Naive thymus-derived CD4-positive, alpha-beta T cell (primary cell): ENCODE results near the gene SYN1. TPM values are rescaled to one million over a fixed set of nuclear protein-coding genes. Genes with fewer than 3 reads are reported as not detected.

Source experiments
- ATAC-seq: fragments of 150-1000 bp; cut with Tn5 transposase; 2 replicates; pipeline ENCODE4 v1.10.0; 2021; ENCODE audit warnings: mild to moderate bottlenecking, moderate library complexity
- CTCF ChIA-PET: fragments of 350-600 bp; sonication (Branson Sonifier 250); formaldehyde crosslinking; loops from one replicate; lab custom pipeline; 2021; ENCODE audit warnings: antibody characterized with exemption; lab: Charles Lee
- POLR2A ChIA-PET: fragments of 350-600 bp; sonication (Branson Sonifier 250); formaldehyde crosslinking; loops from one replicate; lab custom pipeline; 2021; ENCODE audit warnings: antibody characterized with exemption, inconsistent platforms; lab: Charles Lee
- DNase-seq, 9 donors: peaks; one replicate each; pipeline versions ENCODE4 v3.0.0 to v3.0.0-alpha.2; 2020 to 2022; ENCODE audit warnings: mixed read lengths in 1 of 9
- H3K27ac ChIP-seq: one replicate; pipeline ENCODE4 v1.7.0; 2013; ENCODE audit warnings: mild to moderate bottlenecking, low read depth, low read length, moderate library complexity
- H3K27me3 ChIP-seq, 2 donors: one replicate each; pipeline ENCODE4 v1.7.0; 2013; ENCODE audit warnings: low read length in 2 of 2, mild to moderate bottlenecking in 2 of 2, moderate library complexity in 2 of 2; ENCODE audit not compliant: control insufficient read depth in 2 of 2, insufficient read depth in 2 of 2
- H3K36me3 ChIP-seq, 3 experiments: 1 replicate in 2 of 3; 2 replicates in 1 of 3; pipeline ENCODE4 v1.7.0; 2013; ENCODE audit warnings: low read length in 3 of 3, mild to moderate bottlenecking in 3 of 3, moderate library complexity in 1 of 3; ENCODE audit not compliant: insufficient read depth in 3 of 3, control insufficient read depth in 2 of 3
- H3K4me1 ChIP-seq, 2 donors: one replicate each; pipeline ENCODE4 v1.7.0; 2013; ENCODE audit warnings: low read length in 2 of 2, mild to moderate bottlenecking in 2 of 2, moderate library complexity in 1 of 2; ENCODE audit not compliant: control insufficient read depth in 2 of 2, insufficient read depth in 2 of 2
- H3K4me3 ChIP-seq: 2 replicates; pipeline ENCODE4 v1.7.0; 2013; ENCODE audit warnings: mild to moderate bottlenecking, low read length
- H3K9me3 ChIP-seq, 3 experiments: 1 replicate in 2 of 3; 2 replicates in 1 of 3; pipeline ENCODE4 v1.7.0; 2013; ENCODE audit warnings: low read length in 3 of 3; ENCODE audit not compliant: control insufficient read depth in 2 of 3
- H3K27ac Mint-ChIP-seq, 9 donors: one replicate each; pipeline ENCODE4 v1.8.0; 2020 to 2022; ENCODE audit warnings: mixed read lengths in 9 of 9, mild to moderate bottlenecking in 8 of 9, moderate library complexity in 5 of 9, inconsistent platforms in 2 of 9
- H3K27me3 Mint-ChIP-seq, 5 donors: one replicate each; pipeline ENCODE4 v1.8.0; 2021 to 2022; ENCODE audit warnings: mixed read lengths in 5 of 5, mild to moderate bottlenecking in 1 of 5
- H3K36me3 Mint-ChIP-seq, 5 donors: one replicate each; pipeline ENCODE4 v1.8.0; 2020 to 2022; ENCODE audit warnings: mixed read lengths in 5 of 5, mild to moderate bottlenecking in 3 of 5, inconsistent platforms in 1 of 5
- H3K4me1 Mint-ChIP-seq, 7 donors: one replicate each; pipeline ENCODE4 v1.8.0; 2020 to 2022; ENCODE audit warnings: mixed read lengths in 7 of 7, mild to moderate bottlenecking in 3 of 7, inconsistent platforms in 1 of 7
- H3K4me3 Mint-ChIP-seq, 10 donors: one replicate each; pipeline ENCODE4 v1.8.0; 2020 to 2022; ENCODE audit warnings: mild to moderate bottlenecking in 10 of 10, mixed read lengths in 10 of 10, moderate library complexity in 6 of 10, inconsistent platforms in 2 of 10
- H3K9me3 Mint-ChIP-seq, 11 donors: one replicate each; pipeline ENCODE4 v1.8.0; 2020 to 2022; ENCODE audit warnings: mixed read lengths in 11 of 11, mild to moderate bottlenecking in 4 of 11, inconsistent platforms in 1 of 11, moderate library complexity in 1 of 11
- intact Hi-C, 2 donors: fragments of 100-400 bp; cut with micrococcal nuclease; formaldehyde crosslinking; loops; one replicate each; pipeline ENCODE4 v1.15.1; 2023
- polyA plus RNA-seq, 2 donors: library from polyadenylated mRNA; unstranded; fragments of 300-500 nt; fragmentation: Illumina TruSeq; gene quantifications; one replicate each; pipeline ENCODE4 v1.2.3, GENCODE V29; 2021
- total RNA-seq, 6 experiments: library from RNA in 5 of 6; stranded (reverse) in 5 of 6; gene quantifications; 1 replicate in 5 of 6; 2 replicates in 1 of 6; pipeline ENCODE4 v1.2.3 and lab custom pipeline; 2021 to 2026

The SYN1 gene
- total and polyA plus RNA-seq, 7 experiments from 2014 or later: 0.24 to 1.5 (median 0.74) TPM

DNA sequence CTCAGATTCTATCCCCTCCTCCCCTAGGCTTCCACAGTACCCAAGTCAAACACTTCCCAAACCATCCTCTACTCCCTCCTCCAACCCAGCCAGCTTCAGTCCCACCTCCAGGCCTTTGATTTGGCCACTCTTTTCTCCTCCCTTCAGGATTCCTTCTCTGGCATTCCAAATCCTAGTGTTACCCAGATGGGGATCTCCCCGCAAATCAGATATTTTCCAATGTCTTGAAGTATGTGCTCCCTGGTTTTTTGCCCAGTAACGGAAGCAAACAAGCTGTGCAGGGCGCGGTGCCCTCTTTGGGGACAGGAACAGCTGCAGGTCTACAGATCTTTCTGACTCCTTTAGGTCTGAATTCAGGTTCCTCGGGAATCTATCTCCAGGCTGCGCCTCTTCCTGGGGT lies 2.2 kb upstream of the SYN1 start:
- peaks cover 0 to 52% (median 3%) of the 10 kb centered on the region in 5 donors for H3K27me3 Mint-ChIP-seq
- H3K9me3 Mint-ChIP-seq: peaks cover 0 to 6% (median 0%) of the 10 kb centered on the region in 11 donors
- no peak for DNase-seq
- H3K27ac Mint-ChIP-seq: no peak overlapping the region
- no peaks in the 10 kb centered on the region for H3K9me3 ChIP-seq
- peaks cover 4% of the 10 kb centered on the region in 2 donors for H3K4me1 ChIP-seq
- ChIA-PET CTCF (no interaction called here), POLR2A (no interaction called here)
- no peak for ATAC-seq
- peaks cover 0 to 4% (median 0%) of the 10 kb centered on the region in 3 experiments for H3K36me3 ChIP-seq
- H3K27me3 ChIP-seq: no peaks in the 10 kb centered on the region
- no peak overlapping the region for H3K4me3 ChIP-seq
- no peak overlapping the region for H3K27ac ChIP-seq
- intact Hi-C loops: loop anchor here (5.0 kb wide), 2 partner anchors 40 to 430 kb away; partner anchors contain the start of genes TIMP1 (in 1 of the 2) and UBA1 (in 1 of the 2)
- peaks cover 0 to 43% (median 13%) of the 10 kb centered on the region in 7 donors for H3K4me1 Mint-ChIP-seq
- no peak overlapping the region for H3K4me3 Mint-ChIP-seq
- H3K36me3 Mint-ChIP-seq: peaks cover 0 to 7% (median 0%) of the 10 kb centered on the region in 5 donors

DNA sequence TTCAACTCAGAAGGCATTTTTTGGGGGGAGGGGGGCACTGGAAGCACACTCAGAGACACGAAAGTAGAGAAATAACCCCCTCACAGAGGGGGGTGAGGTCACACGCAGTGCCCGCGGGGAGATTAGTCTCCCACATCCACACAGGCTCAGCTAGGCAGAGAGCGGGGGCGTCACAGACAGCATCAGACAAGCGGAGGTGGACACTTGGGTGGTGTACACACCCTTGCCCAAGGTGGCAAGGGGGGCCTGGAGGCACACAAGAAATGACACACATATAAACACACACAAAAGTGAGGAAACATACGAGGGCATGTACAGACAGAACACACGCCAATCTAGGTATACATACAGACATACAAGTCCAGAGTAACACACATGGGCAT lies 637 bp upstream of the SYN1 start:
- H3K27ac Mint-ChIP-seq: peak overlapping the region in 1 of 9 donors; percentile 41
- POLR2A ChIA-PET: interaction anchor here (0.9 to 1.4 kb wide), 2 partner anchors 9 to 64 kb away, joined by 3 to 6 read pairs; partner anchors contain the start of gene CFP

GRCh38 chrX:47618923-47619485 lies 653 bp downstream of the SYN1 start:
- ChIA-PET POLR2A (interaction anchor here (1.0 to 1.4 kb wide), 2 partner anchors 11 to 23 kb away, joined by 3 to 6 read pairs; partner anchors contain the start of gene CFP), CTCF (no interaction called here)
- Mint-ChIP-seq H3K9me3 (peaks cover 0 to 6% (median 0%) of the 10 kb centered on the region in 11 donors), H3K4me1 (peaks cover 0 to 35% (median 10%) of the 10 kb centered on the region in 7 donors), H3K36me3 (no peaks in the 10 kb centered on the region), H3K27me3 (peaks cover 0 to 58% (median 3%) of the 10 kb centered on the region in 5 donors), H3K27ac (peak overlapping the region in 2 of 9 donors; percentile 32 to 39), H3K4me3 (peak overlapping the region; percentile 1 to 76 (median 60))
- intact Hi-C loops: no loop called here
- no peak overlapping the region for H3K4me3 ChIP-seq
- H3K27ac ChIP-seq: no peak overlapping the region
- no peaks in the 10 kb centered on the region for H3K36me3 ChIP-seq
- H3K27me3 ChIP-seq: no peaks in the 10 kb centered on the region
- ATAC-seq: no peak
- no peaks in the 10 kb centered on the region for H3K9me3 ChIP-seq
- no peak for DNase-seq
- H3K4me1 ChIP-seq: peaks cover 4% of the 10 kb centered on the region in 2 donors

More for the DNA sequence above, 637 bp upstream of the SYN1 start:
- Histone ChIP-seq H3K4me1 (peaks cover 4% of the 10 kb centered on the region in 2 donors), H3K27ac (no peak overlapping the region), H3K9me3 (no peaks in the 10 kb centered on the region), H3K36me3 (no peaks in the 10 kb centered on the region), H3K4me3 (no peak overlapping the region), H3K27me3 (no peaks in the 10 kb centered on the region)
- H3K9me3 Mint-ChIP-seq: peaks cover 0 to 6% (median 0%) of the 10 kb centered on the region in 11 donors
- ATAC-seq (no peak), DNase-seq (no peak)
- peaks cover 0 to 61% (median 3%) of the 10 kb centered on the region in 5 donors for H3K27me3 Mint-ChIP-seq
- H3K4me1 Mint-ChIP-seq: peaks cover 0 to 43% (median 13%) of the 10 kb centered on the region in 7 donors
- peak overlapping the region; percentile 8 to 71 (median 50) for H3K4me3 Mint-ChIP-seq
- H3K36me3 Mint-ChIP-seq: peaks cover 0 to 4% (median 0%) of the 10 kb centered on the region in 5 donors
- CTCF ChIA-PET: no interaction called here
- intact Hi-C loops: loop anchor here (1.0 to 5.0 kb wide), 4 partner anchors 38 to 428 kb away; partner anchors contain the start of genes ARAF (in 1 of the 2), TIMP1 (in 1 of the 2) and UBA1 (in 1 of the 2)

- intact Hi-C loops: no loop called here
- H3K36me3 Mint-ChIP-seq: no peaks in the 10 kb centered on the region
- no peaks in the 10 kb centered on the region for H3K9me3 ChIP-seq
- H3K27ac Mint-ChIP-seq: no peak overlapping the region
- H3K36me3 ChIP-seq: no peaks in the 10 kb centered on the region
- ATAC-seq (no peak), DNase-seq (no peak)
- H3K9me3 Mint-ChIP-seq: peaks cover 0 to 6% (median 0%) of the 10 kb centered on the region in 11 donors
- peaks cover 0 to 12% (median 5%) of the 10 kb centered on the region in 7 donors for H3K4me1 Mint-ChIP-seq
- peaks cover 0 to 30% (median 3%) of the 10 kb centered on the region in 5 donors for H3K27me3 Mint-ChIP-seq
- H3K27me3 ChIP-seq: no peaks in the 10 kb centered on the region
- ChIA-PET POLR2A (interaction anchor here (0.8 kb wide), 1 partner anchor 33 kb away, joined by 3 read pairs; no protein-coding TSS in a partner anchor), CTCF (no interaction called here)
- no peak overlapping the region for H3K27ac ChIP-seq
- no peak overlapping the region for H3K4me3 Mint-ChIP-seq
- H3K4me3 ChIP-seq: no peak overlapping the region
- H3K4me1 ChIP-seq: no peaks in the 10 kb centered on the region
Measured at GRCh38 chrX:47614618-47615017, 5.0 kb downstream of the SYN1 start.

- intact Hi-C loops: no loop called here
- no peaks in the 10 kb centered on the region for H3K36me3 ChIP-seq
Measured at GRCh38 chrX:47613082-47613481, 6.6 kb downstream of the SYN1 start.

GRCh38 chrX:47612418-47612817 lies 7.2 kb downstream of the SYN1 start:
- Histone ChIP-seq H3K4me3 (no peak overlapping the region), H3K9me3 (no peaks in the 10 kb centered on the region), H3K27me3 (no peaks in the 10 kb centered on the region), H3K27ac (no peak overlapping the region), H3K4me1 (no peaks in the 10 kb centered on the region), H3K36me3 (no peaks in the 10 kb centered on the region)
- DNase-seq (no peak), ATAC-seq (no peak)
- no peaks in the 10 kb centered on the region for H3K36me3 Mint-ChIP-seq
- H3K4me1 Mint-ChIP-seq: peaks cover 0 to 12% (median 4%) of the 10 kb centered on the region in 7 donors
- POLR2A ChIA-PET: no interaction called here
- peaks cover 0 to 3% (median 0%) of the 10 kb centered on the region in 11 donors for H3K9me3 Mint-ChIP-seq
- H3K27me3 Mint-ChIP-seq: peaks cover 0 to 14% (median 0%) of the 10 kb centered on the region in 5 donors
- intact Hi-C loops: no loop called here
- H3K27ac Mint-ChIP-seq: no peak overlapping the region
- H3K4me3 Mint-ChIP-seq: no peak overlapping the region
- CTCF ChIA-PET: no interaction called here

More at GRCh38 chrX:47613082-47613481, 6.6 kb downstream of the SYN1 start:
- Mint-ChIP-seq H3K4me3 (no peak overlapping the region), H3K9me3 (peaks cover 0 to 5% (median 0%) of the 10 kb centered on the region in 11 donors), H3K4me1 (peaks cover 0 to 11% (median 3%) of the 10 kb centered on the region in 7 donors), H3K36me3 (no peaks in the 10 kb centered on the region), H3K27me3 (peaks cover 0 to 20% (median 0%) of the 10 kb centered on the region in 5 donors), H3K27ac (no peak overlapping the region)
- Histone ChIP-seq H3K4me1 (no peaks in the 10 kb centered on the region), H3K4me3 (no peak overlapping the region), H3K27me3 (no peaks in the 10 kb centered on the region), H3K27ac (no peak overlapping the region), H3K9me3 (no peaks in the 10 kb centered on the region)
- CTCF ChIA-PET: no interaction called here
- DNase-seq (no peak), ATAC-seq (no peak)
- POLR2A ChIA-PET: interaction anchor here (1.4 kb wide), 1 partner anchor 31 kb away, joined by 3 read pairs; no protein-coding TSS in a partner anchor
